ENCODE results near the gene CYFIP1.

The CYFIP1 gene

DNA sequence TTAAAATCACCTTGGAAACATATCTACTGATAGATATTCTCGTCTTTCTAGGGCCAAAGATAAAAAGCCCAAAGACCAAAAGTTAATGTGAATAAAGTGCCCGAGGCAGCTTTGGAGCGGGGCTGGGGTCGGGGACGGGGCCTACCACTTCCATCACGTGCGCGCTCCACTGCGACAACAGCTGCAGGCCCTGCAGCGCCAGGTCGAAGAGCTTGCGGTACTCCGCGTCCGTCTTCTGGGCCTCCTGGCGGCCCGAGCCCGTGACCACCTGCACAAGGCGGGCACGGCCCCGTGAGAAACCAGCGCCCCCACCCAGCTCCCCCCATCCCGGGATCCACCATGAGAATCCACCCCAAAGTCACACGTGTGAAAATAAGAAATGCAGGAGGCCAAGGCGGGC lies 52.4 kb downstream of the CYFIP1 start:
- no peaks in the 10 kb centered on the region for H3F3A ChIP-seq (ENCODE audit: insufficient read depth)
- no peaks in the 10 kb centered on the region for H3K36me3 ChIP-seq (ENCODE audit: low read length)
- no peaks in the 10 kb centered on the region for H3K9me2 ChIP-seq (replicated peaks; ENCODE audit: insufficient read depth, low read length)
- no peaks in the 10 kb centered on the region for H3K79me2 ChIP-seq (ENCODE audit: insufficient read depth, low read length)
- no peak overlapping the region for H3K4me3 ChIP-seq (ENCODE audit: insufficient read depth, low read length, poor library complexity, severe bottlenecking)
- no peak overlapping the region for H3K9ac ChIP-seq (ENCODE audit: low read length)
- H2AFZ ChIP-seq (ENCODE audit: low read depth, low read length, severe bottlenecking), result no peak overlapping the region
- TF ChIP-seq EZH2phosphoT487 (conservative IDR thresholded peaks at IDR 0.05; ENCODE audit: low read length) (no peak), CTCF (IDR thresholded peaks at IDR 0.05; ENCODE audit: insufficient read depth, low read length, poor library complexity, severe bottlenecking) (no peak)
- no peaks in the 10 kb centered on the region for H4K20me1 ChIP-seq (ENCODE audit: low read depth, low read length)
- H3K27ac ChIP-seq (ENCODE audit: low read depth, low read length), result no peak overlapping the region
- no peaks in the 10 kb centered on the region for H3K27me3 ChIP-seq (ENCODE audit: low read length)
- no peak overlapping the region for H3K4me2 ChIP-seq (ENCODE audit: low read depth, low read length, poor library complexity, severe bottlenecking)
- H3K9me3 ChIP-seq (ENCODE audit: insufficient read depth, low read length), result no peaks in the 10 kb centered on the region

GRCh38 chr15:22925875-22926274 lies 54.3 kb downstream of the CYFIP1 start:
- no peak for TF ChIP-seq EZH2phosphoT487 (conservative IDR thresholded peaks at IDR 0.05; ENCODE audit: low read length)
- no peak for TF ChIP-seq CTCF (IDR thresholded peaks at IDR 0.05; ENCODE audit: insufficient read depth, low read length, poor library complexity, severe bottlenecking)
- Histone ChIP-seq H3K4me3 (ENCODE audit: insufficient read depth, low read length, poor library complexity, severe bottlenecking) (no peak overlapping the region), H2AFZ (ENCODE audit: low read depth, low read length, severe bottlenecking) (no peak overlapping the region), H3K4me2 (ENCODE audit: low read depth, low read length, poor library complexity, severe bottlenecking) (no peak overlapping the region), H3K9me2 (replicated peaks; ENCODE audit: insufficient read depth, low read length) (no peaks in the 10 kb centered on the region), H4K20me1 (ENCODE audit: low read depth, low read length) (no peaks in the 10 kb centered on the region), H3K9me3 (ENCODE audit: insufficient read depth, low read length) (no peaks in the 10 kb centered on the region), H3K36me3 (ENCODE audit: low read length) (no peaks in the 10 kb centered on the region), H3K79me2 (ENCODE audit: insufficient read depth, low read length) (no peaks in the 10 kb centered on the region), H3K9ac (ENCODE audit: low read length) (no peak overlapping the region), H3F3A (ENCODE audit: insufficient read depth) (no peaks in the 10 kb centered on the region), H3K27me3 (ENCODE audit: low read length) (no peaks in the 10 kb centered on the region), H3K27ac (ENCODE audit: low read depth, low read length) (no peak overlapping the region)

- Histone ChIP-seq H4K20me1 (ENCODE audit: low read depth, low read length) (no peaks in the 10 kb centered on the region), H3K4me3 (ENCODE audit: insufficient read depth, low read length, poor library complexity, severe bottlenecking) (no peak overlapping the region), H3K9me3 (ENCODE audit: insufficient read depth, low read length) (no peaks in the 10 kb centered on the region), H3K27ac (ENCODE audit: low read depth, low read length) (no peak overlapping the region), H2AFZ (ENCODE audit: low read depth, low read length, severe bottlenecking) (no peak overlapping the region), H3K79me2 (ENCODE audit: insufficient read depth, low read length) (no peaks in the 10 kb centered on the region), H3K4me2 (ENCODE audit: low read depth, low read length, poor library complexity, severe bottlenecking) (no peak overlapping the region), H3K9me2 (replicated peaks; ENCODE audit: insufficient read depth, low read length) (no peaks in the 10 kb centered on the region), H3K36me3 (ENCODE audit: low read length) (no peaks in the 10 kb centered on the region), H3F3A (ENCODE audit: insufficient read depth) (no peaks in the 10 kb centered on the region), H3K27me3 (ENCODE audit: low read length) (no peaks in the 10 kb centered on the region), H3K9ac (ENCODE audit: low read length) (no peak overlapping the region)
- TF ChIP-seq EZH2phosphoT487 (conservative IDR thresholded peaks at IDR 0.05; ENCODE audit: low read length) (no peak), CTCF (IDR thresholded peaks at IDR 0.05; ENCODE audit: insufficient read depth, low read length, poor library complexity, severe bottlenecking) (no peak)
These were observed 58.2 kb downstream of the CYFIP1 start for GRCh38 chr15:22922003-22922402.

GRCh38 chr15:22919171-22919570 lies 61.0 kb downstream of the CYFIP1 start:
- no peaks in the 10 kb centered on the region for H3K79me2 ChIP-seq (ENCODE audit: insufficient read depth, low read length)
- TF ChIP-seq EZH2phosphoT487 (conservative IDR thresholded peaks at IDR 0.05; ENCODE audit: low read length) (no peak), CTCF (IDR thresholded peaks at IDR 0.05; ENCODE audit: insufficient read depth, low read length, poor library complexity, severe bottlenecking) (no peak)
- H3F3A ChIP-seq (ENCODE audit: insufficient read depth), result no peaks in the 10 kb centered on the region
- no peak overlapping the region for H3K4me2 ChIP-seq (ENCODE audit: low read depth, low read length, poor library complexity, severe bottlenecking)
- H4K20me1 ChIP-seq (ENCODE audit: low read depth, low read length), result no peaks in the 10 kb centered on the region
- H3K27ac ChIP-seq (ENCODE audit: low read depth, low read length), result no peak overlapping the region
- H3K9me3 ChIP-seq (ENCODE audit: insufficient read depth, low read length), result no peaks in the 10 kb centered on the region
- H3K9ac ChIP-seq (ENCODE audit: low read length), result no peak overlapping the region
- H3K27me3 ChIP-seq (ENCODE audit: low read length), result no peaks in the 10 kb centered on the region
- no peaks in the 10 kb centered on the region for H3K9me2 ChIP-seq (replicated peaks; ENCODE audit: insufficient read depth, low read length)
- no peaks in the 10 kb centered on the region for H3K36me3 ChIP-seq (ENCODE audit: low read length)
- no peak overlapping the region for H3K4me3 ChIP-seq (ENCODE audit: insufficient read depth, low read length, poor library complexity, severe bottlenecking)
- H2AFZ ChIP-seq (ENCODE audit: low read depth, low read length, severe bottlenecking), result no peak overlapping the region

Measured in SU-DHL-6 (cell line).